GM21737 (cell line): Measurements from ENCODE around the gene GPM6B.

Experiments used
- ATAC-seq: cut with Tn5 transposase; IDR thresholded peaks from one replicate; pipeline ENCODE4 v1.9.1; 2021; ENCODE audit warnings: mild to moderate bottlenecking, moderate library complexity; ENCODE audit not compliant: unreplicated experiment

GPM6B gene, protein sequence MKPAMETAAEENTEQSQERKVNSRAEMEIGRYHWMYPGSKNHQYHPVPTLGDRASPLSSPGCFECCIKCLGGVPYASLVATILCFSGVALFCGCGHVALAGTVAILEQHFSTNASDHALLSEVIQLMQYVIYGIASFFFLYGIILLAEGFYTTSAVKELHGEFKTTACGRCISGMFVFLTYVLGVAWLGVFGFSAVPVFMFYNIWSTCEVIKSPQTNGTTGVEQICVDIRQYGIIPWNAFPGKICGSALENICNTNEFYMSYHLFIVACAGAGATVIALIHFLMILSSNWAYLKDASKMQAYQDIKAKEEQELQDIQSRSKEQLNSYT

GRCh38 chrX:13816643-13817627, at the start of gene GPM6B:
TSS of gene GPM6B (minus strand) at chrX:13817093. CDS start at chrX:13816904, 189 bp downstream.
- no peak for ATAC-seq

GRCh38 chrX:13864264-13864663, 47.4 kb upstream of the GPM6B start:
- no peak for ATAC-seq

DNA sequence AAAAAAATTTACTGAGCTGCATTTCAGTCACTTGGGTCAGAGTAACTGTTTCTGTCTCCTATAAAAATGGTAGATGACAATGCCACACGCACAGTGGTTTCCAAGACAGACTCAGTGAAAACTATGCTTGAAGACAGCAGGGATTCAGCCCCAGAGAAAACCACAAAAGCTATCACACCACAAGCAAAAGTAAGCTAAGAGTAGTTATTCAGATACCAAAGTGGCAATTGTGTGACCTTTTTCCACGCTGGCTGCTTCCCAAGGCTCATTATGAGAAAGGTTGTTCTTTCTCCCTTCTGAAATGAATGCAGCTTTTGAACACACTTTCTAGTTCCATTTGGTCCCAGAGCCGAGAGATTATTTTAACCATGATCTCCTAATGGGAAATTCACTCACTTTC, 46.4 kb upstream of the GPM6B start:
- no peak for ATAC-seq

DNA sequence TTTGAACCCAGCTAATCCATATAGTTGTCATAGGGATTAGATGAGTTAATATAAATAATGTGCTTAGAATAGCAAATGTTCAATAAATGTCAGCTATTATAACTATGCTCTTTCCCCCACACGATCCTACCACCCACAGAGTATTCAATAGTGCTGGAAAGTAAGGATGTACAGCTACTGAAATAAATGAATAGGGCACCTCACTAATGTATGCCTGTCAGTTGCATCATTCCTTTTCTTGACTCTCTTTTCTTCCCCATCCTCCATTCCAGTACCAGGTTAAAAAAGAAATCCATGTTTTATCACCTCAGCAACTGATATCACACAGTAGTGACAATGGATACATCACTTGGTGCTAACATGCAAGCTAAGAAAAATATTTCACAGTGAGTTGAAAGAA, 42.8 kb upstream of the GPM6B start:
- ATAC-seq = no peak

DNA sequence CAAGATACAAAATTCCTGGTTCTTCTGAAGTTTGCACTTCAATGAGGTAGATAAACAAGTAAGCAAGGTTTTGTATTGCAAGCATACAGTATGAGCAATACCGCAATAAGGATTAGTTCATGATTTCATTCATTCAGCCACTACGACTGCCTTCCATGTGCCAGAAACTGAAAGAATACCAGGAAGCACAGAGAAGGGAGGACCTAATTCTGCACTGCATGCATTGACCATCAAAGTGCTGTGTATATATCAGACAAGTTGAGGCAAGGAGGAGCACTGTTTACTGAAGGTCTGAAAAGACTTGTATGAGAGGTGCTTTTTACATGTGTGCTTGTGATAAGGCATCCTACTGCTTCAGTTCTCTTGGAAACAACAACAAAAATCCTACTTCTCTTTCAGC, 40.9 kb upstream of the GPM6B start:
- no peak for ATAC-seq

GRCh38 chrX:13855689-13856450, 39.0 kb upstream of the GPM6B start:
- ATAC-seq = no peak

DNA sequence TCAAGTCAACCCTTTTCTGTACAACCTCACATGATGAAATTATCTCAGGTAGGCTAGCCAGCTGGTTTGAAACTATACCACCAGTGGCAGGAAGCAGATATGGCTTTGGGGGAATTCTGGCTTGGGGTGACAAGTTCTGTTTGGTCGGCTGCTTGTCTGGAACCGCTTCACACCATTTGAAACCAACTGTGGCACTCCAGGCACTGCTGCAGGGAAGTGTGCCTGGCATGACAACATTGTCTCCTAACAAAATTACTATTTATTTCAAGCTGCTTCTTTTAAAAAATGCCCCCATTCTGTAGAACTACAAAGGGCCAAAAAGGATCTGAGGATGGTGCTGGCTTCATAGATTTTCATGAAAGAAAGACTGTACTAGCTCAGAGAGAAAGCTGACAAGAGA, 37.1 kb upstream of the GPM6B start:
- ATAC-seq = no peak

DNA sequence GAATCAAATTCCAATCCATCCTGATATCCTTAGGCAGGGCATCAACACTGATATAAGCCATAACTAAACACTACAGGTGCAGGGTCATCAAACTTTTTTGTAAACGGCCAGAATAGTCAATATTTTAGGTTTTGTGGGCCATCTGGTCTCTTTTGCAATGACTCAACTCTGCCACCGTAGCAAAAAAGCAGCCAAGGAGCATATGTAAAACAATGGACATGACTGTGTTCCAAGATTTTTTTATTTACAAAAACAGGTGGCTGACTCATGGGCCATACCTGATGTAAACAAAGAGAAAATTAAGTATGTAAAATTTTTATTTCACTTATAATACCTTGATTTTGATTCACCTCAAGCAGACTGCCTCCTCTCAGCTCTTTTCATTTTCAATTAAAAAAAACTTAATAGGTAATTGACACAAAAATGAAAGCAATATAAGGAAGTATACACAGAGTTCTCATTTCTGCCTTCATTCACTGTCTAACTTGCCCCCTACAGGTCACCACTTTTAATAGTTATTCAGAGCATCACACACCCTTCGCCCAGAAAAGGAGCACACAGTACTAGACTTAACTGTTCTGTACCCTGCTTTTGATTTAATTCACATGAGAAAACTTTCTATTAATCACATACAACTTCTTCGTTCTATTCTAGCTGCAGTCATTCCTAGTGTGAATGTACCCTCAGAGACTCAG, 35.3 kb upstream of the GPM6B start:
- ATAC-seq = no peak

GRCh38 chrX:13845721-13846378, 29.0 kb upstream of the GPM6B start:
- no peak for ATAC-seq

- ATAC-seq = no peak
These were observed 26.3 kb upstream of the GPM6B start for GRCh38 chrX:13843150-13843721.

DNA sequence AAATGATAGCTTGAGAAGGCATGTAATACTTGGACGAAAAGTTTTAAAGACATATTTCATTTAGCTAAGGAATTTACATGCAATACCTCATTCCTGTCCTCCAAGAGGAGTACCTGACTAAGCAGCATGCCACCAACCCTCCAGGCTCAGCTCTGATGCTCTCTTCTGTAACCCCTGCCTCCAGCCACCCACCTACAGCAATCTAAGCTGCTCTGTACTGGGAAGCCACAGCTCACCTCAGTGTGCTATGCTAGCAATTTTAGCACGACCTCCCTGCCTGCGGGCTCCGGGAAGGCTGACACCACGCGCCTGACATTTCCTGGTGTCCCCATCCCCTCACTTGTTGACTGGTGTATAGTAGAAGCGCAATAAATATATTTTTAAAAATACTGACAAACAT, 23.2 kb upstream of the GPM6B start:
- no peak for ATAC-seq

DNA sequence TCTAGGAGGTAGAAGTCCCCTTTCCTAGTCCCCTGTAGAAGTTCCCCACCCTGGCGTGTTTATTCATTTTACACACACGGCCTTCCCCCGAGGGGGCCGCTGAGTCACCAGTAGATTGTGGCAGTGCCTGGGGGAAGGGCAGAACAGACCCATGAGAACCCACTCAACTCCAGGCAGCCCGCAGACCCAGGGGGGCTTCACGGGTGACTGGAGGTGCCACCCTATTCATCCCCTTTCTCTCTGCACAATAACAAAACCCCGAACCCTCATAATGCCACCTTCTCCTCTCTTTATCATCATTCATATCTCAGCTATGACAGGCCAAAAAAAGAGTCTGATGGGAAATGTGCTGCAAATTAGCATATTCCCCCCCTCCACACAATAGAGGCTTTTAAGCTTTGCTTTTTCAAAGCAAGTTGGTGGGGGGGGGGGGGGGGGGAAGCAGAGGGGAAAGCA, 20.4 kb upstream of the GPM6B start:
- no peak for ATAC-seq

GRCh38 chrX:13836575-13836974, 19.7 kb upstream of the GPM6B start:
- no peak for ATAC-seq

GRCh38 chrX:13835825-13836224, 18.9 kb upstream of the GPM6B start:
- no peak for ATAC-seq

DNA sequence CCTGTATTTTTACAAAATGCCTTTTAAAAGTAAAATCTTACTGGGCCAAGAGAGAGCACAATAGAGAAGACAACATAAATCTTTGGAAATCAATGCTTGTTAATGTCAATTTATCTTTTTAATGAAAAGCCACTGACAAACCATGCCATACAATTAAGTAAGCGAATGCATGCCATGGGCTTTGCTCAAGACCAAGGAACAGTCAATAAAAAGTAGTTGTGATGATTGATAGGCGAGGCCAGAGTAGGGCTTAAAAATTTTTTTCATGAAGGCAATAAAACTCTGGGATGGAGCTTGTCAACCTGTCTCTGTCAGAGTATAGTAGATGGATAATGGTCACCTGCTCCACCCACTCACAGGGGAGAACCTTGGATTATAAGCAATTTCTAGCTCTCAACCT, 17.5 kb upstream of the GPM6B start:
- ATAC-seq = no peak

GRCh38 chrX:13829983-13830382, 13.1 kb upstream of the GPM6B start:
- no peak for ATAC-seq

GRCh38 chrX:13828392-13828791, 11.5 kb upstream of the GPM6B start:
- ATAC-seq = no peak

- no peak for ATAC-seq
These were observed 10.6 kb upstream of the GPM6B start for GRCh38 chrX:13827298-13828090.

- no peak for ATAC-seq
These were observed 9.9 kb upstream of the GPM6B start for GRCh38 chrX:13826770-13827169.
